GM12878 (cell line): ENCODE data around the gene SSBP1. TPM values are rescaled to one million over a fixed set of nuclear protein-coding genes. Genes with fewer than 3 reads are reported as not detected.

ENCODE experiments used
- ATAC-seq: fragments of 200-7000 bp; cut with Tn5 transposase; 3 replicates; pipeline ENCODE4 v1.9.1; 2020; ENCODE audit warnings: mild to moderate bottlenecking, moderate library complexity
- BruUV-seq: library from RNA; stranded (reverse); fragments of 400-500 nt; replicated peaks from 2 replicates; lab custom pipeline; 2021; lab: Mats Ljungman, UMichigan
- CTCF ChIA-PET: fragments of 300-600 bp; sonication (Branson Sonifier 250); formaldehyde crosslinking; extraction: SDS; loops from one replicate; lab custom pipeline; 2021; ENCODE audit warnings: inconsistent platforms; lab: Yijun Ruan, JAX
- POLR2A ChIA-PET: fragments of 350-600 bp; formaldehyde crosslinking; extraction: SDS; loops from one replicate; lab custom pipeline; 2021; ENCODE audit warnings: inconsistent platforms; lab: Charles Lee
- RAD21 ChIA-PET: fragments of 300-600 bp; sonication (Branson Sonifier 250); formaldehyde crosslinking; loops from one replicate; lab custom pipeline; 2023; ENCODE audit warnings: antibody characterized with exemption; ENCODE audit not compliant: unreplicated experiment; lab: Charles Lee
- SMC1A ChIA-PET: fragments of 300-600 bp; sonication (Branson Sonifier 250); formaldehyde crosslinking; loops from one replicate; lab custom pipeline; 2023; ENCODE audit not compliant: unreplicated experiment, uncharacterized antibody; lab: Charles Lee
- DNase-seq: peaks from one replicate; pipeline ENCODE4 v3.0.0-alpha.2; 2011; ENCODE audit warnings: low read depth, low spot score
- FAIRE-seq: peaks from 3 replicates; lab custom pipeline; 2011; peaks lifted over from hg19 to GRCh38; lab: Jason Lieb, UNC
- H2AFZ ChIP-seq: 2 replicates; pipeline ENCODE4 v1.6.0; 2011; ENCODE audit warnings: low read depth, low read length, control low read depth; ENCODE audit not compliant: control insufficient read depth
- H3K27ac ChIP-seq: 2 replicates; pipeline ENCODE4 v1.5.1; 2011; ENCODE audit warnings: control low read depth; ENCODE audit not compliant: control insufficient read depth, insufficient read depth
- H3K27me3 ChIP-seq, 2 experiments: replicated peaks in 1 of 2; 2 replicates each; pipeline versions ENCODE4 v1.6.0 to v1.6.1; 2011; ENCODE audit warnings: low read length in 1 of 2; ENCODE audit not compliant: control insufficient read depth in 2 of 2, insufficient read depth in 2 of 2
- H3K36me3 ChIP-seq, 2 experiments: 2 replicates each; pipeline ENCODE4 v1.5.1; 2011; ENCODE audit warnings: low read length in 1 of 2; ENCODE audit not compliant: control insufficient read depth in 2 of 2, insufficient read depth in 2 of 2
- H3K4me1 ChIP-seq: 2 replicates; pipeline ENCODE4 v1.6.1; 2011; ENCODE audit warnings: mild to moderate bottlenecking, low read length, moderate library complexity, mixed read lengths; ENCODE audit not compliant: control insufficient read depth, insufficient read depth
- H3K4me2 ChIP-seq: 2 replicates; pipeline ENCODE4 v1.6.0; 2011; ENCODE audit warnings: control low read depth; ENCODE audit not compliant: control insufficient read depth, insufficient read depth
- H3K4me3 ChIP-seq: fragments of 200-600 bp; sonication (generic); 2 replicates; pipeline ENCODE4 v1.5.1; 2016
- H3K79me2 ChIP-seq: 2 replicates; pipeline ENCODE4 v1.6.0; 2011; ENCODE audit warnings: low read length; ENCODE audit not compliant: control insufficient read depth, insufficient read depth
- H3K9ac ChIP-seq: 2 replicates; pipeline ENCODE4 v1.8.0; 2011; ENCODE audit warnings: low read length, control low read depth, mixed read lengths; ENCODE audit not compliant: control insufficient read depth, insufficient read depth
- H3K9me3 ChIP-seq: replicated peaks from 3 replicates; pipeline ENCODE4 v1.5.1; 2011; ENCODE audit warnings: mild to moderate bottlenecking, low read length; ENCODE audit not compliant: control insufficient read depth, insufficient read depth
- H4K20me1 ChIP-seq: 2 replicates; pipeline ENCODE4 v1.6.0; 2011; ENCODE audit not compliant: control insufficient read depth, insufficient read depth
- CHD1 ChIP-seq: IDR thresholded peaks from 2 replicates; pipeline ENCODE4 v1.6.1; 2012; ENCODE audit warnings: low read depth, low read length, improper control_type of control experiment
- DPF2 ChIP-seq: fragments of 450-650 bp; IDR thresholded peaks from 2 replicates; pipeline ENCODE4 v1.6.1; 2017; ENCODE audit warnings: mild to moderate bottlenecking
- GATAD2B ChIP-seq: fragments of 450-650 bp; conservative IDR thresholded peaks from 2 replicates; pipeline ENCODE4 v1.6.1; 2017; ENCODE audit warnings: low read depth, mild to moderate bottlenecking, moderate library complexity
- KAT2A ChIP-seq: conservative IDR thresholded peaks from 2 replicates; pipeline ENCODE4 v1.6.1; 2011; ENCODE audit warnings: low read depth, low read length; ENCODE audit not compliant: control insufficient read depth
- NR2F1 ChIP-seq: fragments of 450-650 bp; conservative IDR thresholded peaks from 2 replicates; pipeline ENCODE4 v1.6.1; 2017; ENCODE audit warnings: mild to moderate bottlenecking
- RBBP5 ChIP-seq: fragments of 200-600 bp; sonication (generic); conservative IDR thresholded peaks from 2 replicates; pipeline ENCODE4 v1.6.1; 2016
- RFX5 ChIP-seq: IDR thresholded peaks from 2 replicates; pipeline ENCODE4 v1.6.1; 2011; ENCODE audit warnings: low read depth, low read length, improper control_type of control experiment
- SUPT20H ChIP-seq: IDR thresholded peaks from 2 replicates; pipeline ENCODE4 v1.6.1; 2011; ENCODE audit warnings: low read depth, mild to moderate bottlenecking, low read length, moderate library complexity, borderline replicate concordance; ENCODE audit not compliant: control insufficient read depth
- ZSCAN29 ChIP-seq: fragments of 450-650 bp; IDR thresholded peaks from 2 replicates; pipeline ENCODE4 v1.6.1; 2017; ENCODE audit warnings: mild to moderate bottlenecking, moderate library complexity
- WGBS: methylation state at CpG from one replicate; pipeline ENCODE4 v1.1.6; 2016; ENCODE audit warnings: low lambda C conversion rate; ENCODE audit not compliant: insufficient replicate concordance, insufficient coverage; ENCODE audit errors: missing lambda C conversion rate; 5-methylcytosine and 5-hydroxymethylcytosine counted together
- in situ Hi-C: fragments of 300-500 bp; cut with MboI; formaldehyde crosslinking; loops from 9 replicates; pipeline ENCODE4 v1.14.3; 2018; ENCODE audit warnings: mixed read lengths
- intact Hi-C: fragments of 100-400 bp; cut with micrococcal nuclease; formaldehyde crosslinking; loops from one replicate; pipeline ENCODE4 v1.14.2; 2022; ENCODE audit not compliant: unreplicated experiment
- polyA plus RNA-seq, 11 experiments: library from polyadenylated mRNA; depleted of rRNA in 4 of 11; unstranded in 6 of 11; stranded (reverse) in 5 of 11; fragments of >200 nt; fragmentation: Nextera tagmentation in 4 of 11; fragmentation: Illumina TruSeq in 1 of 11; extraction: Ambion mirVana in 4 of 11; extraction: Trizol in 1 of 11; gene quantifications; 1 replicate in 1 of 11; 2 replicates in 10 of 11; pipeline versions ENCODE4 v1.2.1 to v1.2.3, GENCODE V29; 2011 to 2016; ENCODE audit warnings: inconsistent platforms in 2 of 11, missing spikeins in 2 of 11, low read depth in 1 of 11
- total RNA-seq, 4 experiments: library from RNA; depleted of rRNA in 3 of 4; stranded (reverse); fragments of >200 nt in 3 of 4; fragmentation: Illumina TruSeq in 1 of 4; extraction: Trizol in 1 of 4; gene quantifications; 2 replicates each; pipeline versions ENCODE4 v1.2.1 to v1.2.3, GENCODE V29; 2013 to 2021
- TF ChIP-seq, protein P1 (sequence below): IDR thresholded peaks from 2 replicates; pipeline ENCODE4 v1.6.1; 2012; ENCODE audit warnings: low read depth, low read length, improper control_type of control experiment

SSBP1 gene
- total and polyA plus RNA-seq, 10 of the 15 experiments (the other 5 are each of a cell fraction or from before 2014, with no cell fraction given), result 191 to 998 (median 418) TPM

DNA sequence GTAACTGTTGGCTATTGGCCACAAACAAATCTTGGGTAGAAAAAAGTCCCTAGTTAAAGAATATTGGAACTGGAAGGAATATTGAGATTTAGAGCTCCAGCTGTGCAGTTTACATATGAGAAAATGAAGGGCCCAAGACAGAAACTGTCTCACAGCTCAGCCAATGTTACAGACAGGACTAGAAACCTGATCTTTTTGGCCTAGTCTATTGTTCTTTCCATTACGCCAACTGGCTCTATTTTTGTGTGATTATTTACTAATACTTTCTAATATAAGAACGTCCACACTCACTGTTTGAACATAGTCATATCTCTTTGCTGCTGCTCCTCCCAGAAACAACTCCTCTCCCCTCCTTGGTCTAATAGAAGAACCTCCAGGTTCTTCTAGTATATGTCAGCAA lies 28.8 kb upstream of the SSBP1 start:
- intact Hi-C loops, result no loop called here
- WGBS, result 47% methylated on average over 2 of the region's 2 CpGs
- Histone ChIP-seq H3K4me1 (no peaks in the 10 kb centered on the region), H3K4me2 (no peak overlapping the region), H3K9me3 (no peaks in the 10 kb centered on the region), H3K27me3 (peaks cover 0 to 2% of the 10 kb centered on the region in 2 experiments; a peak in 1 of 4 replicates), H4K20me1 (no peaks in the 10 kb centered on the region), H3K27ac (no peak overlapping the region), H3K4me3 (no peak overlapping the region), H3K36me3 (no peaks in the 10 kb centered on the region), H3K79me2 (no peaks in the 10 kb centered on the region), H2AFZ (no peak overlapping the region), H3K9ac (no peak overlapping the region)
- RAD21 ChIA-PET, result interaction anchor here (1.2 to 2.7 kb wide), 2 partner anchors 9 to 55 kb away, joined by 5 to 19 read pairs; no protein-coding TSS in a partner anchor
- FAIRE-seq (no peak), ATAC-seq (no peak), DNase-seq (no peak)
- CTCF ChIA-PET, result interaction anchor here (1.3 to 2.5 kb wide), 9 partner anchors 9 to 59 kb away, joined by 3 to 16 read pairs (median 5); partner anchors contain the start of gene SSBP1
- TF ChIP-seq ZSCAN29 (no peak), NR2F1 (no peak), KAT2A (no peak), RBBP5 (no peak), DPF2 (no peak), GATAD2B (no peak), CHD1 (no peak), RFX5 (no peak), SUPT20H (no peak)
- TF ChIP-seq, protein P1, sequence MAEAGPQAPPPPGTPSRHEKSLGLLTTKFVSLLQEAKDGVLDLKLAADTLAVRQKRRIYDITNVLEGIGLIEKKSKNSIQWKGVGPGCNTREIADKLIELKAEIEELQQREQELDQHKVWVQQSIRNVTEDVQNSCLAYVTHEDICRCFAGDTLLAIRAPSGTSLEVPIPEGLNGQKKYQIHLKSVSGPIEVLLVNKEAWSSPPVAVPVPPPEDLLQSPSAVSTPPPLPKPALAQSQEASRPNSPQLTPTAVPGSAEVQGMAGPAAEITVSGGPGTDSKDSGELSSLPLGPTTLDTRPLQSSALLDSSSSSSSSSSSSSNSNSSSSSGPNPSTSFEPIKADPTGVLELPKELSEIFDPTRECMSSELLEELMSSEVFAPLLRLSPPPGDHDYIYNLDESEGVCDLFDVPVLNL, result no peak
- in situ Hi-C loops, result no loop called here
- POLR2A ChIA-PET, result no interaction called here
- no TSS peak for BruUV-seq
- SMC1A ChIA-PET, result interaction anchor here (0.7 to 2.3 kb wide), 5 partner anchors 11 to 55 kb away, joined by 3 to 8 read pairs (median 4); no protein-coding TSS in a partner anchor
